GM18505 (cell line): ENCODE data around the gene GRM4.

Source experiments
- ATAC-seq: cut with Tn5 transposase; IDR thresholded peaks from one replicate; pipeline ENCODE4 v1.9.1; 2021; ENCODE audit not compliant: unreplicated experiment
- POLR2A ChIP-seq: IDR thresholded peaks from 4 replicates; pipeline ENCODE4 v1.6.1; 2011; ENCODE audit warnings: borderline replicate concordance; ENCODE audit not compliant: insufficient read depth, insufficient read length; ENCODE audit errors: extremely low read depth

GRM4 gene

GRCh38 chr6:34004706-34005105 is 141.2 kb downstream of the GRM4 start:
- no peak for ATAC-seq
- no peak for TF ChIP-seq POLR2A

DNA sequence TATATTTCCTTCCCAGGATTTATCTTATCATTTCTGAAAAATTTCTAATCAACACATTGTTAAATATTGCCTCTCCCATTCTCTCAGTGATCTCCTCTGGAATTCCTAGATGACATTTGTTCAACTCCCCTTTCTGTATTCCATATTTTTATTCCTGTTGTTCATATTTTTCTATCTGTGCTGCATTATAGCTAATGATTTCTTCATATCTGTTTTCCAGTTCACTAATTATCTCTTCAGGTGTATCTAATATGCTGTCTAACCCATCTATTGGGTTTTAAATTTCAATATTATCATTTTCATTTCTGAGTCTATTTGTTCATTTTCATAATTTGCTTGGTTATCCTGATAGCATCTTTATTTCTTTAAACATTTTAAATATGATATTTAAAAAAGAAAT is 141.9 kb downstream of the GRM4 start:
- no peak for TF ChIP-seq POLR2A
- no peak for ATAC-seq

DNA sequence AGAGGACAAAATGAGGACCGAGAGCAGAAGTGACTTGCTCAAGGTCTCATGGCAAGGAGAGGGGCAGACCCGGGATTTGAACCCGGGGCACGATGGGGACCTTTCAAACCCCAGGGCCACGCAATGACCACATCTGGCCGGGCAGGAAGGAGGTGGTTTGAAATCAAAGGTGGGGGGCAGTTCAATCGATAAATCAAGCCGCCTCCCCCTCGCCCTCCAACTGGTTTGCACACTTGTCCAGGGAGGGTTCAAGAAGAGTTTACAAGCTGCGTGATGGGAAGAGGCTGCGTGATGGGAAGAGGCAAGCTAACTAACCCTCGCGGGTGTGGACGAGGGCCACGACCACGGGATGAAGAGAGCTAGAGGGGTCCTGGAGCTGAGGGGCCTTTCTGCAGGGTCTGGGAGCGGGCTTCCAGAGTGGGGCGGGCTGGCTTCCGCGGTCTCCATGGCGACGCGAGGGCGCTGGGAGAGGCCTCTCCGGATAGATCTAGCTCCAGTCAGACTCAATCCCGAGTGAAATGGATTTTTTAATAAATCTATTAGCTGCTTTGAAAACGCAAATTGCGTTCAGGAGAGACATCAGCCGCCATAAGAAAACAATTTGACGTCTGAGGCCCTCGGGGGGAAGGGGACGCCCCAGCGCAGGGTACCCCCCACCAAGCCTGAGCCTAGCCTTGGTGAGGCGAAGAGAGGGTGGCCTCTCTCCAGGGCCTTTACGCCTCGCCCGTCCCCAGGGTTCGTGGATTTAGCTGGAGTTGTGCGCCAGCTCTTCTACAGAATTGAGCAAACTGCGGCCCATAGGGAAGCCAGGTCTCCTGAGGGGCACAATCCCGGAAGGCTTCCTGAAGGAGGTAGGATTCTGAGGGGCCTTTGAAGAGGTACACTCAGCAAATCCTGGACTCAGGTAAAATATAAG is 143.9 kb downstream of the GRM4 start:
- no peak for ATAC-seq
- TF ChIP-seq POLR2A = no peak

DNA sequence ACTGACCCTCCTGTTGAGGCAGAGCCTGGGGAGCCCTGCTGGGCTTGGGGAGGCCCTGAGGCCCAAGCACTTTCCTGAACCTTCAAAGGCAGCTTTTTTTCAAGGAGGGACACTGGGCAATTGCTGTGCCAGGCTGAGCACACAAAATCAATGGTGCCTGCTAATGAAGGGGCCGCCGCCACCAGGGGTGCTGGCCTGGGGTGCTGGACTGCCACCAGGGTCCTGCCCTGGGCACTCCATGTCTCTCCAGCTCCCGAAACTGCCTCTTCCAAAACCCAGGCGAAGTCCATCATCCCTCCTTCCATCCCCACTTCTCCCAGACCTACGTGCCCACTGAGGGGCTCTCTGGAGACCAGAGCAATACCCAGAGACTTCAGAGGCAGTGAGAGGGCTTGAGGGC is 145.6 kb downstream of the GRM4 start:
- TF ChIP-seq POLR2A = no peak
- ATAC-seq = no peak

DNA sequence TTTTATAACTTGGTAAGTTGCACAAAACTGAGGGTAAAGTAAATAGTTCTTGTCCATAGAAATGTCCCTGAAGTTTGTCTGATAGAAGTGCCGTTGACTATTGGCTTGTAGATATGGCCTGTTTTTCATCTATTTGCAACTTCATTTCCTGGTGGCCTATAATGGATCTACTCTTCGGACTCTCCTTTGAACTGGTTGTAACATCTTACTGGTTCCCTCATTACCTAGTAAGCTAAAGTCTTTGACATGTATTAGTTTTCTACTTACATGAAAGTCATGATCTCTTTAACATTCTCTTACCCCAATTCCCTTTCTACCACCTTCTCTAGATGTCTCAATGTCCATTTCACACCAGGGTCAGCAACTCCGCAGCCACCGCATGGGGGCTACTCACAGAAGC is 146.3 kb downstream of the GRM4 start:
- no peak for TF ChIP-seq POLR2A
- no peak for ATAC-seq

- no peak for TF ChIP-seq POLR2A
- ATAC-seq = no peak
These were observed 147.2 kb downstream of the GRM4 start for GRCh38 chr6:33998660-33999059.

- TF ChIP-seq POLR2A = no peak
- ATAC-seq = no peak
These were observed 148.6 kb downstream of the GRM4 start for GRCh38 chr6:33997265-33997664.

- TF ChIP-seq POLR2A = no peak
- no peak for ATAC-seq
These were observed 149.8 kb downstream of the GRM4 start for GRCh38 chr6:33996120-33996475.

DNA sequence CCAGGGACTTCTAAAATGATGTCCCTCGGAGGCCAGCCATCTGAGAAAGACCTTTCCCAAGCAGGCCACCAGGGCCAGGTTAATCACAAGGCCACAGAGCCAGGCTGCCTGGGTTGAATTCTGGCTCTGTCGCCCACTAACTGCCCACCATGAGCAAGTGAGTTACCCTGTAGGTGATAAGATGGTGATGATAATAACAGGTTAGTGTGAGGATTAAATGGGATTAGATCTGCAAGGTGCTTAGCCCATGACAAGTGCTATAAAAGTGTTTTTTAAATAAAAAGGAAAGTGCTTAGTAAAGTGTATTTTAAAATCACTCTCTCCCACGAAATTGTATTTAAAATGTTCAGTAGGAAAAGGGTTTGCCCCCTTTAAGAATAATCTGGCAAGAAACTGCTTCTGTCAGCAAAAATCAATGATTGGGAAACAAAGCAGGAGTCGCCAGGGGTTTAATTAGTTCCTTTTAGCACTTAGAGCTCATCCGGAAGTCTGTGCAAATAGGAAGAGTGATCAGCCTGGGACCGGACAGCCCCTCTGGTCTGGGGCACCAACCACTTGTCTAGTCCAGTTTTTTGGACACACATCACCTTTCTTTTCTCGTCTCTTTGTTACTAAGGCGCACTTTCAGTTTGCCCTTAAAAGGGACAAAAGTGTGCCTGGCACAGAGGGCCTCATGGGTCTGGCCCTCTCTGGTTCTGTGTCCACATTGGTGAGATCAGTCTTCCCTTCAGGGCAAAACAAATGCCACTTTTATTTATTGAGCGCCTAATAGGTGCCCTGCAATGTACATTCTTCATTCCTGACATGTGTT is 150.4 kb downstream of the GRM4 start:
- TF ChIP-seq POLR2A = no peak
- no peak for ATAC-seq

DNA sequence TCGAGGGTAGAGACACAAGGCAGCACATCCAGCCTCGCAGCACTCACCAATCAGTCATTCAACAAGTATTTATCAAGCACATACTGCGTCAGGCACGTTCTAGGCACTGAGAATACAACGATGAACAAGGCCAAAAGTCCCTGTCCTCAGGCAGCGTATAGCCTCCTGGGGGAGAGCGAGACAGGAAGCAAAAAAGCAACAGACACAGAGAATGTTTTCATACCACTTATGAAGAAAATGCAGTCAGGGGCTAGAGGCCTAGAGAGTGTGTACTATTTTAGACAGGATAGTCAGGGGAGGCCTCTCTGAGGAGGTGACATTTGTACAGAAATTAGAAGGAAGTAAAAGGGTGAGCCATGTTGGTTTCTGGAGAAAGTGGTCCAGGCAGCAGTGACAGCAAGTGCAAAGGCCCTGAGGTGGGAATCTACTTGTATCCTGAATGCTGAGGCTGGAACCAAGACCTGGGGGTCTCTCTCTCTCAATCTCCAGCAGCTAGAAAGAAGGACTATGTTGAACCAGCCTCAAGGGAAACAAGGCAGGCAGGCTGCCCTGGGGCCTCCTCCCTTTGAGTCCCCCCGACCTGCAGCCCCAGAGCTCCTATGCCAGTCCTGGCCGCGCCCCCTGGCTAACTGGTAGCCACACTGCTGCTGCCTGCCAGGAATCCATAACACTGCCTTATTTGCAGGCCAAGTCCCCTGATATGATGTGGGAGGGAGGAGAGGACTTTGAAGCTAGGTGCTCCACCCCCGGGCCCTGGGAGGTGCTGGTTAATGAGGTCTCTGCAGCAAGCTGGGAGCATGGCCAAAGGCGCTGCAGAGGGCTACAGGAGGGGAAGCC is 151.2 kb downstream of the GRM4 start:
- no peak for TF ChIP-seq POLR2A
- ATAC-seq = no peak

GRCh38 chr6:33993653-33994471 is 152.0 kb downstream of the GRM4 start:
- no peak for TF ChIP-seq POLR2A
- ATAC-seq = no peak

DNA sequence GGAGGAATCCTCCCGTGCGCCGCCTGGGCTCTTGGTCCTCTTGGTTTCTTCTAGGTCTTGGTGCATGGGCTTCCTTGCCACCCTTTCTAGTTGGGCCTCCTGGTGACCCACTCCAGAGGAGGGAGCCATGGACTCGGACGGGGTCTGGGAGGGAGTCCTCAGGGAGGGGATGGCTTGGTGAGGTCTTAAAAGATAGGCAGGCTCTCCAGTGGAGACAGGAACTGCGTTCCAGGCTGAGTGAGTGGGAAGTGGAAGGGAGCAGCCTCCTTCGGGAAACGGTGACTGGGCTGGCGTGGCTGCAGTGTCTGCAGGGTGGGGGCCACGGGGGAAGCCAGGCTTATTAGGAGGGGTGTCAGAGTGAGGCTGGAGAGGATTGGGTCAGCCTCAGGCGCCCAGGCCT is 152.8 kb downstream of the GRM4 start:
- no peak for ATAC-seq
- TF ChIP-seq POLR2A = no peak
